Psoas muscle (tissue), 8 donors: ENCODE results near the gene HLCS. TPM values are rescaled to one million over a fixed set of nuclear protein-coding genes. Genes with fewer than 3 reads are reported as not detected.
A peak's percentile ranks its signal among the peaks of the same experiment; 100 is the strongest.

Source experiments
- ATAC-seq, 4 donors: fragments of 200-7000 bp; cut with Tn5 transposase; one replicate each; pipeline ENCODE4 v1.9.1; 2020; ENCODE audit warnings: moderate library complexity in 3 of 4, mild to moderate bottlenecking in 2 of 4
- DNase-seq, 2 donors: peaks; one replicate each; pipeline ENCODE4 v3.0.0-alpha.2; 2020
- H3K27ac ChIP-seq: fragments of 200-600 bp; one replicate; pipeline ENCODE4 v1.8.0; 2022
- H3K27me3 ChIP-seq, 3 donors: fragments of 200-600 bp in 1 of 3; one replicate each; pipeline versions ENCODE4 v1.6.1 to v1.8.0; 2013 to 2022; ENCODE audit warnings: low read length in 2 of 3, mild to moderate bottlenecking in 2 of 3, moderate library complexity in 1 of 3; ENCODE audit not compliant: insufficient read depth in 3 of 3
- H3K36me3 ChIP-seq, 2 donors: fragments of 200-600 bp in 1 of 2; one replicate each; pipeline versions ENCODE4 v1.6.1 to v1.8.0; 2013 to 2022; ENCODE audit warnings: low read depth in 1 of 2, mild to moderate bottlenecking in 1 of 2, moderate library complexity in 1 of 2; ENCODE audit not compliant: insufficient read depth in 1 of 2
- H3K4me1 ChIP-seq: fragments of 200-600 bp; one replicate; pipeline ENCODE4 v1.8.0; 2022
- H3K4me3 ChIP-seq: fragments of 200-600 bp; one replicate; pipeline ENCODE4 v1.8.0; 2022; ENCODE audit warnings: mild to moderate bottlenecking
- H3K9me3 ChIP-seq: fragments of 200-600 bp; one replicate; pipeline ENCODE4 v1.8.0; 2022
- CTCF ChIP-seq: fragments of 200-600 bp; IDR thresholded peaks from one replicate; pipeline ENCODE4 v1.8.0; 2022; ENCODE audit warnings: antibody characterized with exemption
- WGBS, 3 donors: extraction: QIAGEN DNeasy Blood & Tissue Kit; methylation state at CpG; one replicate each; pipeline versions ENCODE4 v1.1.6 to v1.1.7; 2013; 5-methylcytosine and 5-hydroxymethylcytosine counted together
- intact Hi-C, 2 donors: fragments of 100-400 bp; cut with DNase I; formaldehyde crosslinking; loops; one replicate each; pipeline versions ENCODE4 v1.11.0 to v1.14.2; 2022
- polyA plus RNA-seq, 3 donors: library from polyadenylated mRNA; stranded (reverse); fragments of 200-250 nt; gene quantifications; one replicate each; pipeline ENCODE4 v1.2.3, GENCODE V29; 2013
- total RNA-seq, 4 donors: library from RNA; stranded (reverse); fragmentation: NEBNext Ultra II Directional in 2 of 4; extraction: Animal tissue kit (Norgen Biotek cat#: 25700) in 2 of 4; gene quantifications; one replicate each; pipeline versions ENCODE4 v1.2.1 to v1.2.4, GENCODE V29; 2021 to 2023
- donor health status: healthy with polysubstance abuse.
- donor health status: DM: no; HTN: no; CAD: no; lungs with moderate emphysema.
- donor health status: Bipolar disorder and iron deficiency.
- donor health status: healthy.
- donor health status: DM: yes; HTN: yes; CAD: no.
- donor health status: DM: no; HTN: no; CAD: no.
- donor health status: DM: no; HTN: no; CAD: no.
- donor health status: DM: yes; HTN: yes; CAD: no.

HLCS gene
- total and polyA plus RNA-seq, 7 donors, result 3.6 to 13.5 (median 8.1) TPM

DNA sequence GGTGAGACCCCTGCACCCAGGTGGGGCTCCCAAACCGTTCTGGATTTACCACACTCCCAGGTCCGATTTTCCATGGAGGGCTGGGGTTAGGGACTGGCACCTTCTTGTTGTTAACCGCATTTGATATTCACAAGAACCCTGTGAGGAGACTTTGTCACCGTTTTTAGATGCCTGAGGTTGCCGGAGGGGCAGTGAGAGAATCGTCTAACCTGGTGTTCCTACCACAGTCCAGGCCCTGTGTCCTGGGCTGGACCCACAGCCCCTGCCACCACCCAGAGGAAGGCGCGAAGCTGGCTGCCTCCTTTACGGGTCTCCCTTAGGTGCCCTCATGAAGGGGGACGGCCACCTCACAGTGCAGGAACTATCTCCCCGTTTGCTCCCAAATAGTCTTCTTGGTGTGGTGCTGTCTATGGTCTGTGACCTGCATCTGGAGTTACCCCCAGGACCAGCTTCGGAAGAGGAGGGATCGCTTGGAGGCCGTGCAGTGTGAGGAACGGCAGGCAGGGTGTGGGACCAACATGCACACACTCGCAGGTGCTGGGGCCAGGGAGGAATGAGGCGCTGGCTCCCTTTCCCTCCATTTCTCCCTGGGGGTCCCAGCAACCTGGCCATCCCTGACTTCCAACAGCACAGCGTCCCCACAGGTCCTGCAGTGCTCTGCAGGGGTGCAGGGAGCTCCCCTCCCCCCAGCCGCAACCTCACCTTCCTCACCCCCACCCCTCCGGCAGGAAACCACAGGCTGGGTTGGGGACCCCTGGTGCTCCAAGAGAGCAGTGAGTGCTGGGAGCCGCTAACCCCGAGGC lies 260.6 kb downstream of the HLCS start:
- ATAC-seq (no peak), DNase-seq (no peak)
- 20 to 25% (median 24%) methylated on average over 21 to 22 of the region's 22 CpGs for WGBS, 3 donors
- Histone ChIP-seq H3K9me3 (no peaks in the 10 kb centered on the region), H3K36me3 (no peaks in the 10 kb centered on the region), H3K4me1 (peaks cover 17% of the 10 kb centered on the region), H3K4me3 (no peak overlapping the region), H3K27ac (no peak overlapping the region), H3K27me3 (peaks cover 5 to 100% (median 70%) of the 10 kb centered on the region in 3 donors)
- no peak for TF ChIP-seq CTCF
- intact Hi-C loops, result no loop called here

GRCh38 chr21:36704958-36705678 lies 261.4 kb downstream of the HLCS start:
- Histone ChIP-seq H3K4me1 (peaks cover 25% of the 10 kb centered on the region), H3K9me3 (no peaks in the 10 kb centered on the region), H3K4me3 (peak overlapping the region; percentile 24), H3K27me3 (peaks cover 3 to 100% (median 72%) of the 10 kb centered on the region in 3 donors), H3K36me3 (no peaks in the 10 kb centered on the region), H3K27ac (no peak overlapping the region)
- intact Hi-C loops, result no loop called here
- WGBS, 3 donors, result 9 to 16% (median 13%) methylated on average over 35 to 39 of the region's 39 CpGs
- no peak for DNase-seq
- TF ChIP-seq CTCF, result no peak
- no peak for ATAC-seq

DNA sequence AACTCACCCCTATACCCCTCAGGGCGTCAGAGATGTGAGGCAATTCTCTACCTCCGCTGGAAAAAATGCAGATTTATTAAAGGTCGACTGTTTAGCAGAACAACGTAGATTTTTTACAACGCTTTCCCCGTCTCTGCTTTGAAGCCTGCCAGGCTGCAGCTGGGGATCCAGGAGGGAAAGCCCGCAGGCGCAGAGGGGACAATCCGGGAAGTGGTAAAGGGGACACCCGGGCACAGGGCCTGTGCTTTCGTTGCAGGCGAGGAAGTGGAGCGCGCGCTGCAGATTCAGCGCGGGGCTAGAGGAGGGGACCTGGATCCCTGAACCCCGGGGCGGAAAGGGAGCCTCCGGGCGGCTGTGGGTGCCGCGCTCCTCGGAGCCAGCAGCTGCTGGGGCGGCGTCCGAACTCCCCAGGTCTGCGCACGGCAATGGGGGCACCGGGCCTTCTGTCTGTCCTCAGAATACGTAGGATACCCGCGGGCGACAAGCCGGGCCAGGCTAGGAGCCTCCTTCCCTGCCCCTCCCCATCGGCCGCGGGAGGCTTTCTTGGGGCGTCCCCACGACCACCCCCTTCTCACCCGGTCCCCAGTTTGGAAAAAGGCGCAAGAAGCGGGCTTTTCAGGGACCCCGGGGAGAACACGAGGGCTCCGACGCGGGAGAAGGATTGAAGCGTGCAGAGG lies 262.1 kb downstream of the HLCS start:
- no peak overlapping the region for H3K27ac ChIP-seq
- intact Hi-C loops, result no loop called here
- no peak for ATAC-seq
- peaks cover 3 to 100% (median 75%) of the 10 kb centered on the region in 3 donors for H3K27me3 ChIP-seq
- WGBS, 3 donors, result 6 to 12% (median 11%) methylated on average over 47 to 49 of the region's 49 CpGs
- no peak for TF ChIP-seq CTCF
- DNase-seq, result no peak
- no peaks in the 10 kb centered on the region for H3K9me3 ChIP-seq
- H3K4me3 ChIP-seq, result no peak overlapping the region
- H3K36me3 ChIP-seq, result no peaks in the 10 kb centered on the region
- peaks cover 32% of the 10 kb centered on the region for H3K4me1 ChIP-seq

GRCh38 chr21:36703626-36704280 lies 262.7 kb downstream of the HLCS start:
- H3K4me1 ChIP-seq, result peaks cover 36% of the 10 kb centered on the region
- WGBS, 3 donors, result 37 to 52% (median 51%) methylated on average over 15 of the region's 15 CpGs

More at GRCh38 chr21:36703626-36704280, 262.7 kb downstream of the HLCS start:
- H3K27me3 ChIP-seq, result peaks cover 3 to 100% (median 78%) of the 10 kb centered on the region in 3 donors
- H3K36me3 ChIP-seq, result no peaks in the 10 kb centered on the region
- H3K27ac ChIP-seq, result no peak overlapping the region
- ATAC-seq (no peak), DNase-seq (no peak)
- TF ChIP-seq CTCF, result no peak
- H3K9me3 ChIP-seq, result no peaks in the 10 kb centered on the region
- intact Hi-C loops, result no loop called here
- no peak overlapping the region for H3K4me3 ChIP-seq
